HEK293 (cell line): ENCODE results near the gene CDCA3.

ENCODE experiments used
- BCL11B ChIP-seq: fragments of 450-650 bp; formaldehyde crosslinking; IDR thresholded peaks from 2 replicates; pipeline ENCODE4 v1.5.1; 2016; ENCODE audit warnings: low read depth, missing biosample characterization, missing genetic modification characterization
- EGR2 ChIP-seq: fragments of 450-650 bp; formaldehyde crosslinking; IDR thresholded peaks from 2 replicates; pipeline ENCODE4 v1.5.1; 2016; ENCODE audit warnings: low read depth, missing biosample characterization, missing genetic modification characterization
- KLF16 ChIP-seq: fragments of 450-650 bp; formaldehyde crosslinking; IDR thresholded peaks from 2 replicates; pipeline ENCODE4 v1.5.1; 2017; ENCODE audit warnings: missing biosample characterization, missing genetic modification characterization
- MZF1 ChIP-seq: fragments of 450-650 bp; formaldehyde crosslinking; IDR thresholded peaks from 2 replicates; pipeline ENCODE4 v1.5.1; 2017; ENCODE audit warnings: missing biosample characterization, missing genetic modification characterization, borderline replicate concordance
- RBAK ChIP-seq: fragments of 450-650 bp; formaldehyde crosslinking; IDR thresholded peaks from 2 replicates; pipeline ENCODE4 v1.5.1; 2016; ENCODE audit warnings: missing biosample characterization, missing genetic modification characterization
- SP2 ChIP-seq: fragments of 450-650 bp; formaldehyde crosslinking; IDR thresholded peaks from 2 replicates; pipeline ENCODE4 v1.5.1; 2016; ENCODE audit warnings: missing biosample characterization, missing genetic modification characterization
- SP7 ChIP-seq: fragments of 450-650 bp; formaldehyde crosslinking; IDR thresholded peaks from 2 replicates; pipeline ENCODE4 v1.5.1; 2016; ENCODE audit warnings: missing biosample characterization, missing genetic modification characterization
- YY1 ChIP-seq: fragments of 450-650 bp; formaldehyde crosslinking; IDR thresholded peaks from 2 replicates; pipeline ENCODE4 v1.5.1; 2018; ENCODE audit warnings: missing biosample characterization, missing genetic modification characterization
- ZBTB20 ChIP-seq: fragments of 450-650 bp; formaldehyde crosslinking; IDR thresholded peaks from 2 replicates; pipeline ENCODE4 v1.5.1; 2016; ENCODE audit warnings: missing biosample characterization, missing genetic modification characterization
- ZBTB26 ChIP-seq: fragments of 450-650 bp; formaldehyde crosslinking; optimal IDR thresholded peaks from 2 replicates; pipeline ENCODE3; 2016; ENCODE audit warnings: missing biosample characterization, mild to moderate bottlenecking, missing genetic modification characterization
- ZFHX2 ChIP-seq: fragments of 450-650 bp; formaldehyde crosslinking; conservative IDR thresholded peaks from 2 replicates; pipeline ENCODE4 v1.5.1; 2016; ENCODE audit warnings: missing biosample characterization, missing genetic modification characterization
- ZIC2 ChIP-seq: fragments of 450-650 bp; formaldehyde crosslinking; IDR thresholded peaks from 2 replicates; pipeline ENCODE4 v1.5.1; 2016; ENCODE audit warnings: missing biosample characterization, missing genetic modification characterization
- ZNF121 ChIP-seq: fragments of 450-650 bp; formaldehyde crosslinking; IDR thresholded peaks from 2 replicates; pipeline ENCODE4 v1.5.1; 2016; ENCODE audit warnings: missing biosample characterization, missing genetic modification characterization
- ZNF148 ChIP-seq: fragments of 450-650 bp; formaldehyde crosslinking; IDR thresholded peaks from 2 replicates; pipeline ENCODE4 v1.5.0; 2017; ENCODE audit warnings: missing biosample characterization, missing genetic modification characterization, borderline replicate concordance
- ZNF18 ChIP-seq: fragments of 450-650 bp; formaldehyde crosslinking; IDR thresholded peaks from 2 replicates; pipeline ENCODE4 v1.5.1; 2016; ENCODE audit warnings: missing biosample characterization, missing genetic modification characterization
- ZNF239 ChIP-seq: fragments of 450-650 bp; formaldehyde crosslinking; IDR thresholded peaks from 2 replicates; pipeline ENCODE4 v1.5.1; 2016; ENCODE audit warnings: missing biosample characterization, missing genetic modification characterization
- ZNF398 ChIP-seq: fragments of 450-650 bp; formaldehyde crosslinking; IDR thresholded peaks from 2 replicates; pipeline ENCODE4 v1.5.1; 2017; ENCODE audit warnings: missing biosample characterization, missing genetic modification characterization
- ZNF426 ChIP-seq: fragments of 450-650 bp; formaldehyde crosslinking; IDR thresholded peaks from 2 replicates; pipeline ENCODE4 v1.5.1; 2017; ENCODE audit warnings: missing biosample characterization, missing genetic modification characterization, mild to moderate bottlenecking, inconsistent platforms, moderate library complexity
- ZNF501 ChIP-seq: fragments of 450-650 bp; formaldehyde crosslinking; IDR thresholded peaks from 2 replicates; pipeline ENCODE4 v1.5.1; 2016; ENCODE audit warnings: missing biosample characterization, missing genetic modification characterization
- ZNF561 ChIP-seq: fragments of 450-650 bp; IDR thresholded peaks from 2 replicates; pipeline ENCODE4 v1.5.1; 2018; ENCODE audit warnings: missing biosample characterization, missing genetic modification characterization, borderline replicate concordance
- ZNF571 ChIP-seq: fragments of 450-650 bp; formaldehyde crosslinking; IDR thresholded peaks from 2 replicates; pipeline ENCODE4 v1.5.0; 2017; ENCODE audit warnings: missing biosample characterization, missing genetic modification characterization
- ZNF596 ChIP-seq: fragments of 450-650 bp; IDR thresholded peaks from 2 replicates; pipeline ENCODE4 v1.5.0; 2018; ENCODE audit warnings: missing biosample characterization, mild to moderate bottlenecking, missing genetic modification characterization, moderate library complexity
- ZNF785 ChIP-seq: fragments of 450-650 bp; formaldehyde crosslinking; IDR thresholded peaks from 2 replicates; pipeline ENCODE4 v1.5.1; 2016; ENCODE audit warnings: missing biosample characterization, missing genetic modification characterization
- ZNF843 ChIP-seq: fragments of 450-650 bp; formaldehyde crosslinking; IDR thresholded peaks from 2 replicates; pipeline ENCODE4 v1.5.1; 2016; ENCODE audit warnings: missing biosample characterization, missing genetic modification characterization
- ZSCAN30 ChIP-seq: fragments of 450-650 bp; IDR thresholded peaks from 2 replicates; pipeline ENCODE4 v1.5.1; 2018; ENCODE audit warnings: missing biosample characterization, mild to moderate bottlenecking, missing genetic modification characterization, moderate library complexity
- ZXDB ChIP-seq: fragments of 450-650 bp; formaldehyde crosslinking; IDR thresholded peaks from 2 replicates; pipeline ENCODE4 v1.5.1; 2016; ENCODE audit warnings: missing biosample characterization, missing genetic modification characterization
- TF ChIP-seq, protein P1 (sequence below): IDR thresholded peaks from 2 replicates; pipeline ENCODE4 v1.6.1; 2011; ENCODE audit warnings: mild to moderate bottlenecking, low read depth, low read length, borderline replicate concordance
- TF ChIP-seq, protein P2 (sequence below): fragments of 450-650 bp; formaldehyde crosslinking; IDR thresholded peaks from 2 replicates; pipeline ENCODE4 v1.5.1; 2017; ENCODE audit warnings: missing biosample characterization, missing genetic modification characterization

Gene CDCA3

GRCh38 chr12:6867413-6868210 lies 16.5 kb upstream of the CDCA3 start, which contains the start of gene TPI1 (continued):
- TF ChIP-seq, protein P1, sequence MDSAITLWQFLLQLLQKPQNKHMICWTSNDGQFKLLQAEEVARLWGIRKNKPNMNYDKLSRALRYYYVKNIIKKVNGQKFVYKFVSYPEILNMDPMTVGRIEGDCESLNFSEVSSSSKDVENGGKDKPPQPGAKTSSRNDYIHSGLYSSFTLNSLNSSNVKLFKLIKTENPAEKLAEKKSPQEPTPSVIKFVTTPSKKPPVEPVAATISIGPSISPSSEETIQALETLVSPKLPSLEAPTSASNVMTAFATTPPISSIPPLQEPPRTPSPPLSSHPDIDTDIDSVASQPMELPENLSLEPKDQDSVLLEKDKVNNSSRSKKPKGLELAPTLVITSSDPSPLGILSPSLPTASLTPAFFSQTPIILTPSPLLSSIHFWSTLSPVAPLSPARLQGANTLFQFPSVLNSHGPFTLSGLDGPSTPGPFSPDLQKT = no peak
- TF ChIP-seq ZNF785 (tag by site-specific recombination) = no peak
- TF ChIP-seq ZNF426 (tag by site-specific recombination) = no peak
- TF ChIP-seq ZNF121 (tag by site-specific recombination) = 0 out of 2 replicates have a peak, but pooled peaks have one; percentile 26
- no peak for TF ChIP-seq MZF1 (tag by site-specific recombination)
- TF ChIP-seq ZNF596 (tag by site-specific recombination) = no peak; the same call in none of the 2 replicates
- no peak for TF ChIP-seq ZNF18
- TF ChIP-seq EGR2 (tag by site-specific recombination) = peak; percentile 68; the same call in 1 of the 2 replicates
- no peak for TF ChIP-seq ZNF501 (tag by site-specific recombination)
- no peak for TF ChIP-seq ZNF843 (tag by site-specific recombination)
- TF ChIP-seq, protein P2, sequence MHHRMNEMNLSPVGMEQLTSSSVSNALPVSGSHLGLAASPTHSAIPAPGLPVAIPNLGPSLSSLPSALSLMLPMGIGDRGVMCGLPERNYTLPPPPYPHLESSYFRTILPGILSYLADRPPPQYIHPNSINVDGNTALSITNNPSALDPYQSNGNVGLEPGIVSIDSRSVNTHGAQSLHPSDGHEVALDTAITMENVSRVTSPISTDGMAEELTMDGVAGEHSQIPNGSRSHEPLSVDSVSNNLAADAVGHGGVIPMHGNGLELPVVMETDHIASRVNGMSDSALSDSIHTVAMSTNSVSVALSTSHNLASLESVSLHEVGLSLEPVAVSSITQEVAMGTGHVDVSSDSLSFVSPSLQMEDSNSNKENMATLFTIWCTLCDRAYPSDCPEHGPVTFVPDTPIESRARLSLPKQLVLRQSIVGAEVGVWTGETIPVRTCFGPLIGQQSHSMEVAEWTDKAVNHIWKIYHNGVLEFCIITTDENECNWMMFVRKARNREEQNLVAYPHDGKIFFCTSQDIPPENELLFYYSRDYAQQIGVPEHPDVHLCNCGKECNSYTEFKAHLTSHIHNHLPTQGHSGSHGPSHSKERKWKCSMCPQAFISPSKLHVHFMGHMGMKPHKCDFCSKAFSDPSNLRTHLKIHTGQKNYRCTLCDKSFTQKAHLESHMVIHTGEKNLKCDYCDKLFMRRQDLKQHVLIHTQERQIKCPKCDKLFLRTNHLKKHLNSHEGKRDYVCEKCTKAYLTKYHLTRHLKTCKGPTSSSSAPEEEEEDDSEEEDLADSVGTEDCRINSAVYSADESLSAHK (tag by site-specific recombination) = no peak
- TF ChIP-seq ZNF239 (tag by site-specific recombination) = peak; percentile 34; the same call in 1 of the 2 replicates
- no peak for TF ChIP-seq RBAK (tag by site-specific recombination)
- 0 out of 2 replicates have a peak, but pooled peaks have one; percentile 20 for TF ChIP-seq KLF16 (tag by site-specific recombination)
- TF ChIP-seq SP7 = peak; percentile 48; the same call in 1 of the 2 replicates
- TF ChIP-seq ZFHX2 = peak; percentile 92
- TF ChIP-seq ZIC2 (tag by site-specific recombination) = peak; percentile 52
- TF ChIP-seq ZSCAN30 (tag by site-specific recombination) = 0 out of 2 replicates have a peak, but pooled peaks have one; percentile 77
- TF ChIP-seq ZBTB26 (tag by site-specific recombination) = peak; percentile 90
- TF ChIP-seq ZNF148 (tag by site-specific recombination) = no peak
- TF ChIP-seq BCL11B (tag by site-specific recombination) = no peak
- TF ChIP-seq ZBTB20 (tag by site-specific recombination) = peak; percentile 72
- TF ChIP-seq SP2 (tag by site-specific recombination) = peak; percentile 56
- peak; percentile 57; the same call in 1 of the 2 replicates for TF ChIP-seq ZXDB (tag by site-specific recombination)
- peak; percentile 62 for TF ChIP-seq ZNF398
- peak; percentile 82 for TF ChIP-seq ZNF561 (tag by site-specific recombination)
- TF ChIP-seq ZNF571 (tag by site-specific recombination) = no peak
- peak; percentile 80 for TF ChIP-seq YY1 (tag by site-specific recombination)
